Choroid plexus epithelial cell (primary cell): ENCODE data around the gene ST6GALNAC3.

ENCODE experiments used
- DNase-seq: peaks from one replicate; pipeline ENCODE4 v3.0.0-alpha.2; 2010; ENCODE audit warnings: low read depth
- H3K4me3 ChIP-seq: 2 replicates; pipeline ENCODE4 v1.5.1; 2011; ENCODE audit warnings: low read depth, mild to moderate bottlenecking, control low read depth, low read length, moderate library complexity
- TF ChIP-seq, protein P1 (sequence below): conservative IDR thresholded peaks from 2 replicates; pipeline ENCODE4 v1.5.1; 2011; ENCODE audit warnings: low read depth, mild to moderate bottlenecking, control low read depth, inconsistent platforms, low read length, moderate library complexity

Gene ST6GALNAC3

DNA sequence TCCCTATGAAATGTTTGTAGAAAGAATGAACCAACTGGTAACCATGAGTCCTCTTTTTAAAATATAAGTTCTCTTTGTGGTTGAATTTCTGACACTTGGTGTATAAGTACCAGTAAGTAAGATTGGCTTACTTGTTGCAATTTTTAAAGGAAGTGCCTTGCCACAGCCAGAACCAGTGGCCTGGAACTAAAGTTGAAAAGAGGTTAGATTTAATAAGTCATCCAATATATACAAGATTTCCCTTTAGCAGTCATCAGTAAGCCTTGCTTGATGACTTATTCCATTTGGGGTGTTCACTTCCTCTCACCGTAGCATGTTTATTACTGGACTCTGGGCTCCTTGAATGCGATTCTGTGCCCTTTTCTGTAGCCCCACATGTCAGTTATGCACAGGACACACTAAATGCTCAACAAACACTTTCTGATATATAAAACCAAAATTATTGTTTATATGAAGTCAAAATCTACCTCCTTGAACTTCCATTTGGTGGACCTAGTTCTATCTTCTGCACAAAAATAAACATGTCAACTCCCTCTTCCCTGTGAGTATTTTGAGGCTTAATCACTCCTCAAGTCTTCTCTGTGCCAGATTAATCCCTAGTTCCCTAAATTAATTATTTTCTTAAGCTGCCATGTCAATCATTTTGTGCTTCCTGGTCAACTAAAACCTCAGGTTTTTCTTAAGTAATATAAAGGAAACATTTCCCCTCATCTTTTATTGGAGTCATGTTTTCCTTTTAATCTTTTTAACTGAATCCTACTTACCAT is 218.1 kb downstream of the ST6GALNAC3 start:
- H3K4me3 ChIP-seq, result no peak overlapping the region
- no peak for DNase-seq
- TF ChIP-seq, protein P1, sequence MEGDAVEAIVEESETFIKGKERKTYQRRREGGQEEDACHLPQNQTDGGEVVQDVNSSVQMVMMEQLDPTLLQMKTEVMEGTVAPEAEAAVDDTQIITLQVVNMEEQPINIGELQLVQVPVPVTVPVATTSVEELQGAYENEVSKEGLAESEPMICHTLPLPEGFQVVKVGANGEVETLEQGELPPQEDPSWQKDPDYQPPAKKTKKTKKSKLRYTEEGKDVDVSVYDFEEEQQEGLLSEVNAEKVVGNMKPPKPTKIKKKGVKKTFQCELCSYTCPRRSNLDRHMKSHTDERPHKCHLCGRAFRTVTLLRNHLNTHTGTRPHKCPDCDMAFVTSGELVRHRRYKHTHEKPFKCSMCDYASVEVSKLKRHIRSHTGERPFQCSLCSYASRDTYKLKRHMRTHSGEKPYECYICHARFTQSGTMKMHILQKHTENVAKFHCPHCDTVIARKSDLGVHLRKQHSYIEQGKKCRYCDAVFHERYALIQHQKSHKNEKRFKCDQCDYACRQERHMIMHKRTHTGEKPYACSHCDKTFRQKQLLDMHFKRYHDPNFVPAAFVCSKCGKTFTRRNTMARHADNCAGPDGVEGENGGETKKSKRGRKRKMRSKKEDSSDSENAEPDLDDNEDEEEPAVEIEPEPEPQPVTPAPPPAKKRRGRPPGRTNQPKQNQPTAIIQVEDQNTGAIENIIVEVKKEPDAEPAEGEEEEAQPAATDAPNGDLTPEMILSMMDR, result no peak

GRCh38 chr1:76293831-76294230 is 219.3 kb downstream of the ST6GALNAC3 start:
- no peak overlapping the region for H3K4me3 ChIP-seq
- DNase-seq, result no peak
- TF ChIP-seq, protein P1, result no peak

DNA sequence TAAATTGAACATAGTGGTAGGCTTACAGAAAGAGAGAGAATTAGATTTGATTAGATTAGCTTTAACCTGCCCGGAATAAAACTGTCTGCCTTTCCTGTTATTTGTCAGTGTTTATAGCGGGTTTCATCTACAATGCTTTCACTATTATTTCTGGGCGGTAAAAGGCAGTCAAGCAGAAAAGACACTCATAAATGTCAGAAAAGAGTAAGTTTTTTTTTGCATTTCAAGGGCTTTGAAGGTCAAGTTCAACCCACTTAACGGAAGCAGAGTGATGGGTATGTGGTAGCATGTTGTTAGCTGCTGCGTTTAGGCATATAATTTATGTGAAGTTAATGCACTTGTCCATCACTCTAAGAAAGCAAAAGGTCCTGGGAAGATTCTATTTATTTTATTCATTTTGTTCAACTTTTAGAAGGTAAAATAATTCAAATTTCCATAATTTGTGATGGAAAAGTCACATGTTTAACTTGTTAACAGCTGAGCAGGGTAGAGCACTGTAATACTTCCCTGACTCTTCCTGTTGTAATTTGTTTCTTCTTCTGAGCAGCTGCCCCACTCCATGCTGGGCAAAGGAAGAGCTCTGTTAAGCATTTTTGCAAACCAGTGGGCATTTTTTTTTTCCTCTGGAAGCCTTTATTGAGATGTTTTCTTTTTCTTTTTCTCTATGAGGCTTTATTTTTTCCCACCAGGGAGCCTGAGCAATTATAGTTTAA is 220.1 kb downstream of the ST6GALNAC3 start:
- TF ChIP-seq, protein P1, result no peak
- no peak for DNase-seq
- no peak overlapping the region for H3K4me3 ChIP-seq

DNA sequence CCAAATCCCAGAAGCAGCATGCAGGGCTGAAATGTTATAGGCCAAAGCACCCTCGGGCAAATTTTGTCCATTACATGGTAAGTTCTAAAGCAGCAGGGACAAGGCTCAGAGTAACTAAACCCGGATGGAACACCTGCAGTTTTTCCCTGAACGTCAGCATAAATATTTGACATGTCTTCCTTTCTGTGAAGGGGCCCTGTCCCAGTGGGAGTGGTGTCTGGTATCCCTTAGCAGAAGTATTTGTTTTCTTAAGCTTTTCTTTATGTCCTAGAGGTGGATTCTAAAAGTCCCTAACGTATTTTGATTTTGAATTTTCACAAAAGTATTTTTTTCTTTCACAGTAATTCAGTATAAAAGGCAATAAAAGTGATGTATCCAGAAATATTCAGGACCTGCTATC is 223.9 kb downstream of the ST6GALNAC3 start:
- TF ChIP-seq, protein P1, result no peak
- no peak overlapping the region for H3K4me3 ChIP-seq
- no peak for DNase-seq

DNA sequence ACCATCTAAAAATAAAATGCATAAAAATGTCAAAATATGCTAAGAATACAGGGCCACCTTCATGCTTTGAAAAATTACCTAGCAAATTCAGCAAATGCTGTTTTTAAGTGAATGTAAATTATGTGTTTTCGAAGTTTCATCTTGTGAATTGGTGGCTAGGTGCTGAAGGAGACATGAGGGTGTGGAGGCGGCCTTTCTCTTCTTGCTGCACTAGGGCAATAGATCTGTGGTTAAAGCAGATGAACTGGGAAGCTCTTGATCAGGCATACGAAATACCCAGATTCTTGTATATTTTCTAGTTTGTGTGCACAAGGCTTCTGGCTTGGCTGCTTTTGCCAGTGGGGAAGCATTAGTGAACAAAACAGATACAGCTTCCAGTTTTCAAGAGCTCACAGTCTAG is 224.5 kb downstream of the ST6GALNAC3 start:
- TF ChIP-seq, protein P1, result no peak
- no peak for DNase-seq

DNA sequence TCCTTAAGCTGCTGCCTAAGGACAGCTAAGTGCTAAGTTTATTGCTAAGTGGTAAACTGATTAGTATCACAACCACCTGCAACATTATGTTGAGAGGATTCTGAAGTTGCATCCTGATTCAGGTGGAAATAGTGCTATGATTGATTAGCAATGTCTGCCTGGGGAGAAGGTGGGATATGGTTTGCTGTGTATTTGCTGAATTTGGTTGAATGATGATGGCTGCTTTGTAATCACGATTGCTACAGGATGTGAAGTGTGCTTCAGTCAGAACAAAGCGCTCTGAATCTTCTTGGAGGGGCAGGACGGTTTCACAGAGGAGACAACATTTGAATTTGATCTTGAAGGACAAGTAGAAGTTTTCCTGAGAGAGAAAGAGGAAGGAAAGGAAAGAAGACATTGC is 226.0 kb downstream of the ST6GALNAC3 start:
- TF ChIP-seq, protein P1, result no peak
- DNase-seq, result no peak
- H3K4me3 ChIP-seq, result no peak overlapping the region

More for the DNA sequence above, 224.5 kb downstream of the ST6GALNAC3 start:
- H3K4me3 ChIP-seq, result no peak overlapping the region
